Fibroblast of lung (primary cell): ENCODE measurements around the gene OPRM1. TPM values are rescaled to one million over a fixed set of nuclear protein-coding genes. Genes with fewer than 3 reads are reported as not detected.

Source experiments
- DNase-seq, 2 donors: peaks; one replicate each; pipeline versions ENCODE4 v3.0.0 to v3.0.0-alpha.2; 2010; ENCODE audit warnings: low read depth in 2 of 2
- H2AFZ ChIP-seq: 2 replicates; pipeline ENCODE4 v1.5.1; 2012; ENCODE audit warnings: low read length, control low read depth, inconsistent platforms
- H3K27ac ChIP-seq: 2 replicates; pipeline ENCODE4 v1.5.1; 2011; ENCODE audit warnings: low read length, control low read depth; ENCODE audit not compliant: insufficient read depth
- H3K27me3 ChIP-seq: 2 replicates; pipeline ENCODE4 v1.5.1; 2011; ENCODE audit warnings: mild to moderate bottlenecking, low read length; ENCODE audit not compliant: control insufficient read depth, insufficient read depth
- H3K36me3 ChIP-seq: 2 replicates; pipeline ENCODE4 v1.5.1; 2011; ENCODE audit warnings: low read length; ENCODE audit not compliant: control insufficient read depth, insufficient read depth
- H3K4me1 ChIP-seq: 2 replicates; pipeline ENCODE4 v1.5.1; 2011; ENCODE audit warnings: low read length; ENCODE audit not compliant: control insufficient read depth, insufficient read depth; ENCODE audit errors: extremely low read depth
- H3K4me2 ChIP-seq: 2 replicates; pipeline ENCODE4 v1.5.1; 2011; ENCODE audit warnings: low read length, control low read depth; ENCODE audit not compliant: insufficient read depth; ENCODE audit errors: extremely low read depth
- H3K4me3 ChIP-seq, 4 experiments: fragments of 200-600 bp in 1 of 4; sonication (generic) in 1 of 4; replicated peaks in 1 of 4; 2 replicates each; pipeline ENCODE4 v1.5.1; 2011 to 2016; ENCODE audit warnings: low read length in 4 of 4, low read depth in 3 of 4, mild to moderate bottlenecking in 3 of 4, control low read depth in 2 of 4, inconsistent platforms in 1 of 4, mixed read lengths in 1 of 4; ENCODE audit not compliant: insufficient read depth in 1 of 4; ENCODE audit errors: control extremely low read depth in 1 of 4
- H3K79me2 ChIP-seq: 2 replicates; pipeline ENCODE4 v1.5.1; 2012; ENCODE audit warnings: mild to moderate bottlenecking, low read length, inconsistent platforms; ENCODE audit not compliant: control insufficient read depth, insufficient read depth
- H3K9ac ChIP-seq: 2 replicates; pipeline ENCODE4 v1.5.1; 2011; ENCODE audit warnings: mild to moderate bottlenecking, low read length, control low read depth; ENCODE audit not compliant: insufficient read depth
- H3K9me3 ChIP-seq: 2 replicates; pipeline ENCODE4 v1.5.1; 2012; ENCODE audit warnings: low read depth, low read length; ENCODE audit not compliant: control insufficient read depth, insufficient read depth
- H4K20me1 ChIP-seq: 2 replicates; pipeline ENCODE4 v1.5.1; 2011; ENCODE audit warnings: low read length; ENCODE audit not compliant: control insufficient read depth, insufficient read depth; ENCODE audit errors: extremely low read depth
- CTCF ChIP-seq, 2 donors: IDR thresholded peaks in 1 of 2; conservative IDR thresholded peaks in 1 of 2; 1 replicate in 1 of 2; 2 replicates in 1 of 2; pipeline ENCODE4 v1.5.1; 2011 to 2012; ENCODE audit warnings: low read length in 2 of 2, control low read depth in 1 of 2, inconsistent platforms in 1 of 2, low read depth in 1 of 2, mild to moderate bottlenecking in 1 of 2
- EZH2 ChIP-seq: IDR thresholded peaks from 2 replicates; pipeline ENCODE4 v1.5.1; 2012; ENCODE audit warnings: low read length, control low read depth, mild to moderate bottlenecking; ENCODE audit errors: missing control alignments
- polyA plus RNA-seq, 2 donors: library from polyadenylated mRNA; depleted of rRNA in 1 of 2; stranded (reverse) in 1 of 2; unstranded in 1 of 2; fragments of >200 nt; gene quantifications; 2 replicates each; pipeline ENCODE4 v1.2.1, GENCODE V29; 2011 to 2012; ENCODE audit warnings: missing spikeins in 1 of 2
- total RNA-seq: library from RNA; depleted of rRNA; stranded (reverse); fragments of >200 nt; gene quantifications from 2 replicates; pipeline ENCODE4 v1.2.1, GENCODE V29; 2014

The OPRM1 gene
- total and polyA plus RNA-seq, 2 donors (not counting 1 experiment from before 2014, with no cell fraction given): not detected

DNA sequence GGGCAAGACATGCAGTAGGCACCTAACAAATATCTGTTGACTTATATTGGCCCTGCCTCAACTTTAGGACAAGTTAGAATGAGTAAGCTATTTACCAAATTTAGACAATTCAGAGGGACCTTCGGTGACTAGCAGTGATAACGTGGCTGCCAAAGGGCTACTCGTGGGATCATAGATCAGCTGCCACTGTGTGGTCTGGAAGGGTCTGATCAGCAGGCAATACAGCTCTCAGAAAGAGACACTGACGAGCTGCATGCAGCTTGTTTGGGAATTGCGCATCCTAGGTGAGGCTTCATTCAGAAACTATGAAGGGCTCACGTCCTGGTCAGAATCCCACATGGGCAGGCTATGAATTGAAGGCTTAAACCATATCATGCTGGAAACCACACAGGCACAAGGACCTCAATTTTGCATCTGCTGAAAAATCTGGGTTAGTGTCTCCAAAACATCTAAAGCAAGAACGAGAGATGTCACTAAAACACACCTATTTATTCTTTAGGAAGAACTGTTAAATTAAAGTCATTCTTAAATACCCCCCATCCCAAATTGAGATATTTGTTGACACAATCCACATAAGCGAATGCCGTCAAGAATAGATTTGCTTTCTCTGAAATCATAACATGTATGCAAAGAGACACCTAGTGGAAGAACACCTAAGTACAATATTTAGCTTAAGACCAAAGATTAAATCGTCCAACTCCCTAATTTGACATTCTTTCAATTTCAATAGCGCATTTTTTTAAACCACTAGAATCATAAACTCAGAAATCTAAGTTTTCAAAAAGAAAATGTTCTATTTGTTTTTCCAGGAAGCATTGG is 238.0 kb downstream of the OPRM1 start:
- no peak for TF ChIP-seq EZH2
- TF ChIP-seq CTCF (conservative IDR thresholded peaks at IDR 0.05 in 1 of 2, IDR thresholded peaks at IDR 0.05 in 1 of 2; ENCODE audit: low read depth in 1 of 2, low read length in 2 of 2): peak; percentile 30 to 56
- no peak overlapping the region for H3K4me2 ChIP-seq
- H3K9me3 ChIP-seq: no peaks in the 10 kb centered on the region
- peak; percentile 46 to 78 for DNase-seq
- H3K79me2 ChIP-seq: no peaks in the 10 kb centered on the region
- H4K20me1 ChIP-seq: no peaks in the 10 kb centered on the region
- H2AFZ ChIP-seq: peak overlapping the region; percentile 19
- no peak overlapping the region for H3K4me3 ChIP-seq
- no peak overlapping the region for H3K27ac ChIP-seq
- no peaks in the 10 kb centered on the region for H3K27me3 ChIP-seq
- no peak overlapping the region for H3K9ac ChIP-seq
- H3K4me1 ChIP-seq: no peaks in the 10 kb centered on the region
- H3K36me3 ChIP-seq: no peaks in the 10 kb centered on the region

- Histone ChIP-seq H3K4me1 (no peaks in the 10 kb centered on the region), H3K4me3 (no peak overlapping the region), H3K79me2 (no peaks in the 10 kb centered on the region), H3K27me3 (no peaks in the 10 kb centered on the region), H4K20me1 (no peaks in the 10 kb centered on the region), H3K4me2 (no peak overlapping the region), H3K36me3 (no peaks in the 10 kb centered on the region), H3K27ac (no peak overlapping the region), H3K9me3 (no peaks in the 10 kb centered on the region), H3K9ac (no peak overlapping the region), H2AFZ (no peak overlapping the region)
- TF ChIP-seq EZH2: no peak
- no peak for TF ChIP-seq CTCF (conservative IDR thresholded peaks at IDR 0.05 in 1 of 2, IDR thresholded peaks at IDR 0.05 in 1 of 2; ENCODE audit: low read depth in 1 of 2, low read length in 2 of 2)
- no peak for DNase-seq
These were observed 238.6 kb downstream of the OPRM1 start for GRCh38 chr6:154277629-154278017.

- H3K79me2 ChIP-seq: no peaks in the 10 kb centered on the region
- no peak overlapping the region for H3K4me2 ChIP-seq
- H3K4me1 ChIP-seq: no peaks in the 10 kb centered on the region
These were observed 241.5 kb downstream of the OPRM1 start for GRCh38 chr6:154280521-154280920.

More at GRCh38 chr6:154280521-154280920, 241.5 kb downstream of the OPRM1 start:
- Histone ChIP-seq H3K9ac (no peak overlapping the region), H3K36me3 (no peaks in the 10 kb centered on the region), H2AFZ (no peak overlapping the region), H3K9me3 (no peaks in the 10 kb centered on the region), H3K27ac (no peak overlapping the region), H3K27me3 (no peaks in the 10 kb centered on the region), H3K4me3 (no peak overlapping the region), H4K20me1 (no peaks in the 10 kb centered on the region)
- no peak for TF ChIP-seq EZH2
- TF ChIP-seq CTCF (conservative IDR thresholded peaks at IDR 0.05 in 1 of 2, IDR thresholded peaks at IDR 0.05 in 1 of 2; ENCODE audit: low read depth in 1 of 2, low read length in 2 of 2): no peak
- no peak for DNase-seq
